B cell (primary cell): Measurements from ENCODE around the gene TMEM250. TPM values are rescaled to one million over a fixed set of nuclear protein-coding genes. Genes with fewer than 3 reads are reported as not detected.

Experiments
- ATAC-seq: fragments of 200-7000 bp; cut with Tn5 transposase; one replicate; pipeline ENCODE4 v1.10.0; 2021; ENCODE audit warnings: low read depth, mild to moderate bottlenecking, moderate number of reproducible peaks, moderate library complexity
- CTCF ChIA-PET: fragments of 350-600 bp; sonication (Branson Sonifier 250); formaldehyde crosslinking; loops from one replicate; lab custom pipeline; 2021; ENCODE audit warnings: antibody characterized with exemption, inconsistent platforms; lab: Charles Lee
- POLR2A ChIA-PET: fragments of 350-600 bp; sonication (Branson Sonifier 250); formaldehyde crosslinking; loops from one replicate; lab custom pipeline; 2021; ENCODE audit warnings: antibody characterized with exemption; lab: Charles Lee
- DNase-seq: peaks from one replicate; pipeline ENCODE4 v3.0.0; 2013
- H2AFZ ChIP-seq: 2 replicates; pipeline ENCODE4 v1.6.1; 2012; ENCODE audit warnings: mild to moderate bottlenecking, low read depth, low read length; ENCODE audit not compliant: insufficient read depth, poor library complexity, severe bottlenecking
- H3K27ac ChIP-seq, 2 donors: 1 replicate in 1 of 2; 2 replicates in 1 of 2; pipeline ENCODE4 v1.5.1; 2012 to 2013; ENCODE audit warnings: low read length in 2 of 2, mild to moderate bottlenecking in 2 of 2, moderate library complexity in 1 of 2
- H3K27me3 ChIP-seq, 4 experiments: fragments of 200-600 bp in 1 of 4; sonication (generic) in 1 of 4; replicated peaks in 1 of 4; 1 replicate in 2 of 4; 2 replicates in 2 of 4; pipeline versions ENCODE4 v1.6.1 to v1.7.0; 2013 to 2016; ENCODE audit warnings: low read length in 3 of 4, mild to moderate bottlenecking in 2 of 4, mixed read lengths in 1 of 4, moderate library complexity in 1 of 4; ENCODE audit not compliant: insufficient read depth in 4 of 4, control insufficient read depth in 3 of 4; ENCODE audit errors: control extremely low read depth in 1 of 4
- H3K36me3 ChIP-seq, 2 experiments: replicated peaks in 1 of 2; 1 replicate in 1 of 2; 2 replicates in 1 of 2; pipeline versions ENCODE4 v1.6.1 to v1.7.1; 2013; ENCODE audit warnings: low read length in 1 of 2; ENCODE audit not compliant: insufficient read depth in 2 of 2, control insufficient read depth in 1 of 2; ENCODE audit errors: control extremely low read depth in 1 of 2, extremely low read depth in 1 of 2
- H3K4me1 ChIP-seq, 2 donors: fragments of 200-600 bp in 1 of 2; sonication (generic) in 1 of 2; 1 replicate in 1 of 2; 2 replicates in 1 of 2; pipeline versions ENCODE4 v1.5.1 to v1.6.1; 2013 to 2017; ENCODE audit warnings: low read length in 2 of 2; ENCODE audit not compliant: control insufficient read depth in 2 of 2, insufficient read depth in 2 of 2
- H3K4me2 ChIP-seq: replicated peaks from 2 replicates; pipeline ENCODE3; 2012; ENCODE audit warnings: mild to moderate bottlenecking, low read depth, low read length; ENCODE audit not compliant: poor library complexity, severe bottlenecking
- H3K4me3 ChIP-seq, 5 experiments: fragments of 200-600 bp in 1 of 5; sonication (generic) in 1 of 5; 1 replicate in 3 of 5; 2 replicates in 2 of 5; pipeline versions ENCODE4 v1.5.1 to v1.7.0; 2011 to 2016; ENCODE audit warnings: low read length in 4 of 5, mild to moderate bottlenecking in 4 of 5, low read depth in 2 of 5, control low read depth in 1 of 5, moderate library complexity in 1 of 5; ENCODE audit not compliant: insufficient read depth in 1 of 5; ENCODE audit errors: control extremely low read depth in 1 of 5, extremely low read depth in 1 of 5
- H3K79me2 ChIP-seq: fragments of 200-600 bp; sonication (generic); one replicate; pipeline ENCODE4 v1.6.0; 2016; ENCODE audit warnings: low read length; ENCODE audit not compliant: control insufficient read depth, insufficient read depth
- H3K9ac ChIP-seq: fragments of 200-600 bp; sonication (generic); 2 replicates; pipeline ENCODE4 v1.6.1; 2017; ENCODE audit warnings: mild to moderate bottlenecking, low read length, moderate library complexity
- H3K9me3 ChIP-seq, 3 donors: one replicate each; pipeline versions ENCODE4 v1.6.1 to v1.7.1; 2013; ENCODE audit warnings: low read length in 2 of 3; ENCODE audit not compliant: control insufficient read depth in 2 of 3, insufficient read depth in 1 of 3; ENCODE audit errors: control extremely low read depth in 1 of 3
- H4K20me1 ChIP-seq: 2 replicates; pipeline ENCODE4 v1.6.0; 2012; ENCODE audit warnings: mild to moderate bottlenecking, low read length; ENCODE audit not compliant: insufficient read depth, control insufficient read depth, poor library complexity, severe bottlenecking
- H3K27ac Mint-ChIP-seq: one replicate; pipeline ENCODE4 v1.8.0; 2021; ENCODE audit warnings: mixed read lengths
- H3K27me3 Mint-ChIP-seq: one replicate; pipeline ENCODE4 v1.8.0; 2021; ENCODE audit warnings: mixed read lengths
- H3K4me1 Mint-ChIP-seq: one replicate; pipeline ENCODE4 v1.8.0; 2021; ENCODE audit warnings: mixed read lengths
- H3K4me3 Mint-ChIP-seq: one replicate; pipeline ENCODE4 v1.8.0; 2021; ENCODE audit warnings: mixed read lengths
- H3K9me3 Mint-ChIP-seq: one replicate; pipeline ENCODE4 v1.8.0; 2022; ENCODE audit warnings: mixed read lengths; ENCODE audit not compliant: insufficient read depth
- EZH2 ChIP-seq: IDR thresholded peaks from 2 replicates; pipeline ENCODE4 v1.6.1; 2012; ENCODE audit warnings: borderline replicate concordance, low read depth, mild to moderate bottlenecking, moderate library complexity, low read length; ENCODE audit not compliant: insufficient read depth, poor library complexity, severe bottlenecking
- WGBS: methylation state at CpG from one replicate; pipeline ENCODE4 v1.1.5; 2013; ENCODE audit warnings: missing lambda C conversion rate; ENCODE audit not compliant: insufficient coverage; 5-methylcytosine and 5-hydroxymethylcytosine counted together
- intact Hi-C: fragments of 100-400 bp; cut with micrococcal nuclease; formaldehyde crosslinking; loops from one replicate; pipeline ENCODE4 v1.10.0; 2022
- polyA plus RNA-seq: library from polyadenylated mRNA; depleted of rRNA; stranded (reverse); fragments of >200 nt; gene quantifications from 2 replicates; pipeline ENCODE4 v1.2.3, GENCODE V29; 2012
- total RNA-seq, 2 donors: library from RNA; stranded (reverse); fragments of 120-200 nt in 1 of 2; gene quantifications; 1 replicate in 1 of 2; 2 replicates in 1 of 2; pipeline versions ENCODE4 v1.2.3 to v1.2.4, GENCODE V29; 2013 to 2022
- TF ChIP-seq, protein P1 (sequence below): fragments of 200-600 bp; IDR thresholded peaks from one replicate; pipeline ENCODE4 v1.8.0; 2022; ENCODE audit warnings: antibody characterized with exemption, mild to moderate bottlenecking

Gene TMEM250
- total and polyA plus RNA-seq, 2 donors (not counting 1 experiment from before 2014, with no cell fraction given) = 11.1 to 29.6 TPM

DNA sequence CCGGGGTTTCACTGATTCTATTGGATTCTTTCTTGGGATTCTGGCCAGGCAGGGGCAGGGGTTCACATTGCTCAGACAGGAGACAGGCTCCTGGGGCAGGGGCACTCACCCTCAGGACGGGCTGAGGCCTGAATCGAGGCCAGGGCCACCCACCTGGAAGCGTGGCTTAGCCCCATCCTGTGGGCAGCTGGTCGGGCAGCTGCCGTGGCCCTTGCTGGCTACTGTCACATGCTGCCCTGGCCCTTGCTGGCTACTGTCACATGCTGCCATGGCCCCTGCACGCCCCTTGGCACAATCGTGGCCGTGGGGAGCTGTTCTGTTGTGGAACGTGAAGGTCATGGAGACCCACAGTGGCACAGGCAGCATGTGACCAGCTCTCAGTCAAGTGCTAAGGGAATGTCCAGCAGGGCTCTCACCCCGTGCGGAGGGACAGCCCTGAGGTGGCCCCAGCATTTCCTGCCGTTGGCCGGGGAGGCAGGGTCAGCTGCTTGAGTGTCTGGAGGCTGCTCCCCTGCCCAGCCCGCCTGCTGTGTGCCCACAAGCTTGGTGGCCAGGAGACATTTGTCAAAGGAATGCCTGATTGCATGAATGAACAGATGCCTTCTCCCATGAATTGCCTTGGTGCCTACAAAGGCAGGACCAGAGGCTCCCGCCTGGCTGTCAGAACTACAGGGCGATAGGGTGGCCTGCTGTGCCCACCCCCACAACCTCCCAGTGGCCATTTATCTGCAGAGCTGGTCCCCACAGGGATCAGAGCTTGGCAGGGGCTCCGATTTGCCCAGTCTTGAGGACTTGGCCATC lies 16.9 kb upstream of the TMEM250 start:
- Histone ChIP-seq H2AFZ (no peak overlapping the region), H3K36me3 (no peaks in the 10 kb centered on the region), H3K4me3 (no peak overlapping the region), H3K79me2 (no peaks in the 10 kb centered on the region), H3K9me3 (peaks cover 0 to 7% (median 0%) of the 10 kb centered on the region in 3 donors), H3K27ac (no peak overlapping the region), H3K27me3 (peaks cover 0 to 50% (median 13%) of the 10 kb centered on the region in 4 experiments), H3K4me1 (peaks cover 9 to 18% of the 10 kb centered on the region in 2 donors), H3K9ac (no peak overlapping the region), H3K4me2 (no peak overlapping the region), H4K20me1 (no peaks in the 10 kb centered on the region)
- CTCF ChIA-PET = interaction anchor here (1.7 to 4.0 kb wide), 2 partner anchors 148 to 169 kb away, joined by 4 to 25 read pairs; no protein-coding TSS in a partner anchor
- H3K9me3 Mint-ChIP-seq = no peaks in the 10 kb centered on the region
- 80% methylated on average over 18 of the region's 18 CpGs for WGBS
- H3K27ac Mint-ChIP-seq = no peak overlapping the region
- no peak for ATAC-seq
- POLR2A ChIA-PET = no interaction called here
- intact Hi-C loops = no loop called here
- H3K4me3 Mint-ChIP-seq = no peak overlapping the region
- TF ChIP-seq, protein P1, sequence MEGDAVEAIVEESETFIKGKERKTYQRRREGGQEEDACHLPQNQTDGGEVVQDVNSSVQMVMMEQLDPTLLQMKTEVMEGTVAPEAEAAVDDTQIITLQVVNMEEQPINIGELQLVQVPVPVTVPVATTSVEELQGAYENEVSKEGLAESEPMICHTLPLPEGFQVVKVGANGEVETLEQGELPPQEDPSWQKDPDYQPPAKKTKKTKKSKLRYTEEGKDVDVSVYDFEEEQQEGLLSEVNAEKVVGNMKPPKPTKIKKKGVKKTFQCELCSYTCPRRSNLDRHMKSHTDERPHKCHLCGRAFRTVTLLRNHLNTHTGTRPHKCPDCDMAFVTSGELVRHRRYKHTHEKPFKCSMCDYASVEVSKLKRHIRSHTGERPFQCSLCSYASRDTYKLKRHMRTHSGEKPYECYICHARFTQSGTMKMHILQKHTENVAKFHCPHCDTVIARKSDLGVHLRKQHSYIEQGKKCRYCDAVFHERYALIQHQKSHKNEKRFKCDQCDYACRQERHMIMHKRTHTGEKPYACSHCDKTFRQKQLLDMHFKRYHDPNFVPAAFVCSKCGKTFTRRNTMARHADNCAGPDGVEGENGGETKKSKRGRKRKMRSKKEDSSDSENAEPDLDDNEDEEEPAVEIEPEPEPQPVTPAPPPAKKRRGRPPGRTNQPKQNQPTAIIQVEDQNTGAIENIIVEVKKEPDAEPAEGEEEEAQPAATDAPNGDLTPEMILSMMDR = no peak
- no peak for TF ChIP-seq EZH2
- no peak for DNase-seq
- H3K27me3 Mint-ChIP-seq = peaks cover 24% of the 10 kb centered on the region
- peaks cover 10% of the 10 kb centered on the region for H3K4me1 Mint-ChIP-seq

DNA sequence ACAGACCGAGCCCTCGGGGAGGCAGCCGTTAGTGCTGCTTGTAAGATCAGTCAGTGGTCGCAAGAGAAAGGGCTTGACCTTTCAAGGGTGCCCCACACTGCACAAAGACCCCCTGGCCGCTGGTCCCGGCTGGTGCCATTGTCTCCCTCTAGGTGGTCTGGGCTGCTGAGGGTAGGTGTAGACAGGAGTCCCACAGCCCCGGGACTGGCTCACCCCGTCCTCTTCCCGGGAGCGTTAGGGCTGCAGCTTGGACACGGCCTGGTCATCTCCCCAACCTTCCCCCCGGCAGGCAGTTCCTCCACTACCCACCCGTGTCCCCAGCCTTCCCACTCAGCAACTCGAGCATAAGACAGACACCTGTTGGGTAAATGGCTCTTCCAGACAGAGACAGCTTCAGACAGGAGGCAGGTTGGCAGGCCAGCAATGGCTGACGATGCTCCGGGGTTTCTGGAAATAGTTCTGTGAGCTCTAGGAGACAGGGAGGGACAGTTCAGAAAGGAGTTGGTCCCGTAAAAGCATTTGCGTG lies 15.3 kb upstream of the TMEM250 start:
- H3K9me3 Mint-ChIP-seq = no peaks in the 10 kb centered on the region
- H3K27me3 ChIP-seq = peaks cover 0 to 53% (median 13%) of the 10 kb centered on the region in 4 experiments
- peak overlapping the region; percentile 58 for H2AFZ ChIP-seq

More for the DNA sequence above, 15.3 kb upstream of the TMEM250 start:
- ChIA-PET CTCF (interaction anchor here (0.7 to 4.0 kb wide), 3 partner anchors 10 to 561 kb away, joined by 3 to 25 read pairs (median 6); no protein-coding TSS in a partner anchor), POLR2A (no interaction called here)
- intact Hi-C loops = loop anchor here (1.0 kb wide), 1 partner anchor 149 kb away; no protein-coding TSS in a partner anchor
- Mint-ChIP-seq H3K4me3 (peak overlapping the region; percentile 64), H3K4me1 (peaks cover 10% of the 10 kb centered on the region), H3K27me3 (peaks cover 36% of the 10 kb centered on the region), H3K27ac (no peak overlapping the region)
- peak overlapping the region in 1 of 5 experiments; percentile 56 for H3K4me3 ChIP-seq
- H3K27ac ChIP-seq = no peak overlapping the region
- H3K79me2 ChIP-seq = no peaks in the 10 kb centered on the region
- H3K9ac ChIP-seq = peak overlapping the region; percentile 51
- WGBS = 49% methylated on average over 15 of the region's 18 CpGs
- H4K20me1 ChIP-seq = no peaks in the 10 kb centered on the region
- ATAC-seq = peak; percentile 8
- H3K4me1 ChIP-seq = peaks cover 9 to 18% of the 10 kb centered on the region in 2 donors
- TF ChIP-seq EZH2 = no peak
- TF ChIP-seq, protein P1 = no peak
- peaks cover 0 to 7% (median 0%) of the 10 kb centered on the region in 3 donors for H3K9me3 ChIP-seq
- H3K4me2 ChIP-seq = peak overlapping the region; percentile 86
- no peaks in the 10 kb centered on the region for H3K36me3 ChIP-seq
- DNase-seq = no peak
